GM18498 (cell line): ENCODE measurements around the gene GLT1D1.

ENCODE experiments used
- ATAC-seq: cut with Tn5 transposase; IDR thresholded peaks from one replicate; pipeline ENCODE4 v1.9.1; 2021; ENCODE audit warnings: mild to moderate bottlenecking, moderate library complexity; ENCODE audit not compliant: unreplicated experiment

The GLT1D1 gene

GRCh38 chr12:128992550-128992949 lies 139.3 kb downstream of the GLT1D1 start:
- ATAC-seq: no peak

- no peak for ATAC-seq
Measured at GRCh38 chr12:128994856-128995255, 141.6 kb downstream of the GLT1D1 start.

GRCh38 chr12:128995619-128996018 lies 142.3 kb downstream of the GLT1D1 start:
- no peak for ATAC-seq

GRCh38 chr12:129001826-129002225 lies 148.5 kb downstream of the GLT1D1 start:
- ATAC-seq: no peak

- ATAC-seq: no peak
Measured at GRCh38 chr12:129002427-129002826, 149.1 kb downstream of the GLT1D1 start.

GRCh38 chr12:129005416-129005815 lies 152.1 kb downstream of the GLT1D1 start:
- no peak for ATAC-seq

- ATAC-seq: no peak
Measured at GRCh38 chr12:129005829-129006228, 152.6 kb downstream of the GLT1D1 start.

GRCh38 chr12:129009833-129010622 lies 156.8 kb downstream of the GLT1D1 start:
- no peak for ATAC-seq

GRCh38 chr12:129016159-129016558 lies 162.9 kb downstream of the GLT1D1 start:
- no peak for ATAC-seq

- no peak for ATAC-seq
Measured at GRCh38 chr12:129025055-129025454, 171.8 kb downstream of the GLT1D1 start.

GRCh38 chr12:129028844-129029243 lies 175.6 kb downstream of the GLT1D1 start:
- ATAC-seq: no peak
